ENCODE measurements around the gene RXRA.

RXRA gene

GRCh38 chr9:134325813-134326723 lies at the start of gene RXRA:
Gene RXRA (plus strand): TSS chr9:134326455. CDS start chr9:134326632, 177 bp downstream.
- peak; percentile 62 for DNase-seq

- DNase-seq, result no peak
Measured at GRCh38 chr9:134278286-134278685, 48.0 kb upstream of the RXRA start.

DNA sequence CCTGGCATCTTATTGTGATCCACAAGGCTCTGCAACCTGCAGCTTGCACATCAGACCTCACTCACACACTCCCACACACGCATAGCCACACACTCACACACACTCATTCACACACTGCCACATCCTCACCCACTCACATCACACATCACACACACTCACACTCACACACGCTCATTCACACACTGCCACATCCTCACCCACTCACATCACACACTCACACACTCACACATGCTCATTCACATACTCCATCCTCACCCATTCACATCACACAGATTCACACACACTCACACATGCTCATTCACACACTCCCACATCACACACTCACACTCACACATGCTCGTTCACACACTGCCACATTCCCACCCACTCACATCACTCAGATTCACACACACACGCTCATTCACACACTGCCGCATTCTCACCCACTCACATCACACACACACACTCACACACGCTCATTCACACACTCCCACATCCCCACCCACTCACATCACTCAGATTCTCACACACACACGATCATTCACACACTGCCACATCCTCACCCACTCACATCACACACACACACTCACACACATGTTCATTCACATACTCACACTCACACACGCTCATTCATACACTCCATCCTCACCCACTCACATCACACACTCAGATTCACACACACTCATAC lies 47.1 kb upstream of the RXRA start:
- DNase-seq, result no peak

GRCh38 chr9:134282138-134282650 lies 44.1 kb upstream of the RXRA start:
- no peak for DNase-seq

DNA sequence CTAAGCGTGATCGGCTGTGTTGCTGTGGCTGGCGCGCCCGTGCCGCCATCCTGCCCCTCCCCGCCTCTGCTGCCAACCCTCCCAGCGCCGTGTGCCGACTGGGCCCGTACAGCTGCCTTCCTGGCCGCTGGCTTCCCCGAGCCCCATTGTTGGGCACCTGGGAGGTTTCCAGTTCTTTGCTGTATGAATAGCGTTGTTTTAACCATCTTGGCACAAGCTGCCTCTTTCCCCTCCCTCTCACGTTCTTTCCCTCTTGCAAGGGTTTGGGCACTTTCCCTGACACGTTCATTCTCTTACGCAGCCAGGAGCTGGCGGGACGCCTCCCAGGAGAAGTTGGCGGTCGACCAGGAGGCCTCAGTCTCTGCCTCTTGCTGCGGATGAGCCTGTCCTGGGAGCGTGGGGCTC lies 43.1 kb upstream of the RXRA start:
- no peak for DNase-seq

GRCh38 chr9:134283692-134284265 lies 42.5 kb upstream of the RXRA start:
- DNase-seq, result no peak

- DNase-seq, result no peak
Measured at GRCh38 chr9:134284273-134284672, 42.0 kb upstream of the RXRA start.

DNA sequence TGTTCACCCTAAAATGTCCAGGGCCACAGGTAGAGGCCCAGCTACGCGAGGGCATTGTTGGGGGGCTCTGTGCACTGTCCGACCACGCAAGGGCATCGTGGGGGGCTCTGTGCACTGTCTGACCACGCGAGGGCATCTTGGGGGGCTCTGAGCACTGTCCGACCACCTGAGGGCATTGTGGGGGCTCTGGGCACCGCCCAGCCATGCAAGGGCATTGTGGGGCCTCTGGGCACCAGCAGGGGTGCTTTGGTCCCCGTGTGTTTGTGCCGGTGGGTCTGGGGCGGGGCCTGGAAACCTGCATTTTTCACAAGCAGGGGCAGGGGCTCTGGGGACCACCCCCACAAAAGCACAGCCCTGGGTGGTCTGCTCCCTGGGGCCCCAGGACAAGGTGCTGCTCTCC lies 41.5 kb upstream of the RXRA start:
- DNase-seq, result no peak

DNA sequence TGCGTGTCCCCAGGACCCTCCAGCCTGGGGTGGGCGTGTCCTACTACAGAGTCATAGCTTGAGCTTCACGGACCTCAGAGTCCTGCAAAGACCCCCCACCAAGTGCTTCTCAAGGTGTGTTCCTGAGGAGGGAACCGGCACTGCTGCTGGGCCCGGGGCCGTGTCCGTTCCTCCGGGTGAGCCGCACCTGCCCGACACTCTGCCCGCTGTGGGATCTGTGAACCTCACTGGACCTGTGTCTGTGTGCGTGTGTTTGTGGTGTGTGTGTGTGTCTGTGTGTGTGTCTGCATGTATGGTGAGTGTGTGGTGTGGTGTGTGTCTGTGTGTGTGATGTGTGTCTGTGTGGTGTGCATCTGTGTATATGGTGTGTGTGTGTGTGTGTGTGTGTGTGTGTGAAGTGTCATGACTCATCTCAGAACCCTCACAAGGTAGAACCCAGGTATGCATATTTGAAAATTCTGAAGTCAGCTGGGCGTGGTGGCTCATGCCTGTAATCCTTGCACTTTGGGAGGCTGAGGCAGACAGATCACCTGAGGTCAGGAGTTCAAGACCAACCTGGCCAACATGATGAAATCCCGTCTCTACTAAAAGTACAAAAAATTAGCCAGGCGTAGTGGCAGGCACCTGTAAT lies 40.9 kb upstream of the RXRA start:
- no peak for DNase-seq

DNA sequence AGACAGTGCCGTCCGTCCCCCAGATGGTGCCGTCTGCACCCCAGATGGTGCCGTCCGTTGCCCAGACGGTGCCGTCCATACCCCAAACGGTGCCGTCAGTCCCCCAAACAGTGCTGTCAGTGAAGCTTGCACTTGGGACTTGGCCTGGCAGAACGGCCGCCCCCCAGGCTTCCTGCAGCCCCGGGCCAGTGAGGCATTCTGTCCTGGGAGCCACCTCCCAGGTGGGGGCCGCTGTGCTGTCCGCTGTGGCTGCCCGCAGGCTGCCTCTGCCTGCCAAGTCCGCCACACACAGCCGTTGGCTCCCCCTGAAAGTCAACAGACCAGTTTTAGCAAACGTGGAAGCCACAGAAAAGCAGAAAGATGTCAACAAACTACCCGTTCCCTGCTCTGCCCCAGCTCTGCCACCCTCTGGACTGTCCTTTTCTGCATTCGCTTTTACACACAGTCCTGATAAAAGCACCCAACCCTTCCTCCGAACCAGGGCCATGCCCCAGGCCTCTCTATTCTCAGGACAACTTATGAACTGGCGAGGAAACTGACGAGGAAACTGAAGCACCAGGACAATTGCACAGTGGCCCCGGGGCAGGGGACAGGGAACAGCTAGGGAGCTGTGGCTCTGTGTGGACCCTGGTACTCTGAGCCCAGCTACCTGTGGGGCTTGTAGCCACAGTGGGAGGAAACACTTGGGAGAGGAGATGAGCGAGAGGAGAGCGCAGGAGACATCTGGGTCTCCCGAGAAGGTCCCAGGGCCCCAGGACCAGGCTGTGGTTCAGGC lies 39.6 kb upstream of the RXRA start:
- DNase-seq, result no peak

- no peak for DNase-seq
Measured at GRCh38 chr9:134287591-134288491, 38.4 kb upstream of the RXRA start.

- DNase-seq, result no peak
Measured at GRCh38 chr9:134288746-134289145, 37.5 kb upstream of the RXRA start.

DNA sequence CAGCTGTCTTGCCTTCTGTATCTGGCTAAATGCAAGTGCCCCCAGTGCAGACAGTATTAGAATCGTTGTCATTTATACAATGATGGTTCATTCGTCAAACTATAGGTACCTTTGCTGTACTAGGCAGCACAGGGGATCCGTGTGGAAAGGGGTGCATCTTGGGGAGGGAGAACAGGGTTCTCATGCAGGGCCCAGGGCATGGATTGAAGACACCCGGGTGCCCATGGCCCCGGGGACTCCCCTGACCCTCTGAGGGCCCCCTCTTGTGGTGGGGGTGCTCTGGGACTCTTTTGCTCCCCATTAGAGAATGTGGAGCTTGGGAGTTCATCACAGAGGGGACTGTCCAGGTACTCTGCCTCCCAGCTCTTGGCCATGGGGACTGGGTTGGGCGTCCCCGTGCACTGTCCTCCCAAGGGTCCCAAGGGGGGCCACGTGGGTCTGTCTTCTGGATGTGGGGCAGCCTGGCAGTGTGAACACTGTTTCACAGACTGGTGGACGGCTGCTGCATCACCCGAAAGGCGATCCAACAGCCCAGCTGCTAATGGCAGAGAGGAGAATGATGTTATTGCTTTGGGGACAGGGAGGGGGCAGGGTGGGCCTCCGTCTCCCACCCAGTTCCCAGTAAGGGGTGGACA lies 36.9 kb upstream of the RXRA start:
- no peak for DNase-seq

- no peak for DNase-seq
Measured at GRCh38 chr9:134290603-134291451, 35.4 kb upstream of the RXRA start.

DNA sequence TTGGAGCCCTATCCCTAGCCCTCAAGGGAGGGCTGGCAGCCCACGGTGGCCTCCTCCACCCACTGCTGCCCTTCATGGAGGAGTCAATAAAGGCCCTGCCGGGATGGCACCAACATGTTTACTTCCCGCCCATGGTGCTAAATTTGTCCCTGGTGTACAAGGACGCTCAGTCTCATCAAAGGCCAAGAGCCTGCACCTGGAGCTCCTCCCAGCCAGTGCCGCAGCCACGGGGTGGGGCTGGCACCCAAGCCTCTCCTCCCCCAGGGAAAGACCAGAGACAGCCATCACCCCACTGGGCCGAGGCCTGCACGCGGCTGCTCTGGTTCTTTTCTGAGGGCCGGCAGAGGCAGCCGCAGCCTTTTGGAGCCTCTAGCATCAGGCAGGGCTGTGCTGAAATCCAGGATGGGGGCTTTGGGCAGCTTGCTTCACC lies 34.8 kb upstream of the RXRA start:
- no peak for DNase-seq

GRCh38 chr9:134291961-134292871 lies 34.0 kb upstream of the RXRA start:
- no peak for DNase-seq

DNA sequence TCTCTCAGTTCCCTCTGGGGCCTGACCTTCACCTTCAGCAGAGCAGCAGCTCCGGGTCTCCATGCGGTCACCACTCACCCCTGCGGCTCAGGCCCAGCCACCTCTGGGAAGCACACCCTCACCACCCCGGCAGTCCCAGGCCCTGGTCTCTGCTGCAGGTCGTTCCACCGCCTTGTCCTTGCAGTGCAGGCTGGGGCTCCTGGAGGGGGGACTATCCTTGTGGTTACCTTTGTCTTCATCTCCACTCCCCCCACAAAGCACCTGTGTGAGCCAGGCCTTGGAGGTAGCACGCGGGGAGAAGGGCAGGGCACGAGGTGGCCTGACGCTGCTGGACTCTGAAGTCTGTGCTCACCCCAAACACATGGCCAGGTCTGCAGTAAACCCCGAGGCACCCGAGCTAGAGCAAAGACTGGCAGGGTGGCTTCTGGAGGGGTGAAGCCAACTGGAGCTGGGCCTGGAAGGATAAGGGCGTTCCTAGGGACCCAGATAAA lies 33.2 kb upstream of the RXRA start:
- DNase-seq, result no peak

DNA sequence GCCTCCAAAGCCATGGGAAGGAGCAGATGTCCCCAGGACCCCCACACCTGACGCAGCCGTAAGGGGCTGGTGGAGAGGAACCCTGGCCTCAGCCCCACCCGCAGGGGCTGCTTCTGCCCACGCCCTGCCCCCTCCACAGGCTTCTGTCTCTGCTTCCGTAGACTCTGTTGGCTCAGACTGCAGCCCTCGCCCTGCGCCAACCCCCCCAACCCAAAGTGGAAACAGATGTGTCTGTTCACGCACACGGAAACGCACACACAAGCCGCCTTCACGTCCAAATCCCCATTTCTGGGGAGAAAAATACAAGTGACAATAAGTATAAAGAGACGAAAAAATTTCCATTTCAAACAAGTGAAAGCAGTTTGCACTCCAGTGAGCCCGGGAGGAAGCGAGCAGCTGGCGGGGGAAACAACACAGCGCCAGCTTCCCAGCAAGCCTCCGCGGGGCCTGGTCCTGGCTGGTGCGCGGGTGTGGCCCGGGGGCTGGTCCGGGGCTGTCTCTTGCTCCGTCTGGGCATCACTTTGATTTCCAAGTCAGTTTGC lies 32.6 kb upstream of the RXRA start:
- no peak for DNase-seq

Data from activated naive CD4-positive, alpha-beta T cell treated with anti-CD3 and anti-CD28 coated beads, Interleukin-2, amount 50 U/mL, for 16 hours (primary cell).